ENCODE results near the gene CCSER1. TPM values are rescaled to one million over a fixed set of nuclear protein-coding genes. Genes with fewer than 3 reads are reported as not detected.

The CCSER1 gene
- total and polyA plus RNA-seq, 9 donors = 0.21 to 8.3 (median 3.2) TPM

DNA sequence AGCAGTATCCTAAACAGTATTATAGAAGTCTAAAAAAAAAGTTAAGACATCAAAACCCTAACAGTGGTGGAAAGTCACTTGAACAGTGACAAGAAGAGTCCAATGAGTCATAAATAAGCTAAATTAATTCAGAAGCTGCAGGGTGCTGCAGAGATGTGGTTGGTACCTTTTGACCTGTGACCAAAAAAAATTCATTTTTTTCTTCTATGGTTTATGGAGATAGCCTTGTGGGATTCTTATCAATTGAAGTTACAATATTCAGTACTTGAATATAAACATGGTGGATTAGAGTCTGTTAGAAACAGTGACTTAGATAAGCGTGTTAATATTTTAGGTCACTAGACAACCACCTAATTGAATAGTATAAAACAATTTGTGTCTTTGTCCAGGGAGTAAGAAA, 35.4 kb downstream of the CCSER1 start:
- Histone ChIP-seq H3K4me1 (ENCODE audit: insufficient read depth) (no peaks in the 10 kb centered on the region), H3K4me3 (no peak overlapping the region), H3K27me3 (no peaks in the 10 kb centered on the region), H3K9me3 (no peaks in the 10 kb centered on the region), H3K36me3 (no peaks in the 10 kb centered on the region), H3K27ac (no peak overlapping the region)
- TF ChIP-seq POLR2A (IDR thresholded peaks at IDR 0.05) (no peak), EP300 (IDR thresholded peaks at IDR 0.05) (no peak)
- TF ChIP-seq, protein P1, sequence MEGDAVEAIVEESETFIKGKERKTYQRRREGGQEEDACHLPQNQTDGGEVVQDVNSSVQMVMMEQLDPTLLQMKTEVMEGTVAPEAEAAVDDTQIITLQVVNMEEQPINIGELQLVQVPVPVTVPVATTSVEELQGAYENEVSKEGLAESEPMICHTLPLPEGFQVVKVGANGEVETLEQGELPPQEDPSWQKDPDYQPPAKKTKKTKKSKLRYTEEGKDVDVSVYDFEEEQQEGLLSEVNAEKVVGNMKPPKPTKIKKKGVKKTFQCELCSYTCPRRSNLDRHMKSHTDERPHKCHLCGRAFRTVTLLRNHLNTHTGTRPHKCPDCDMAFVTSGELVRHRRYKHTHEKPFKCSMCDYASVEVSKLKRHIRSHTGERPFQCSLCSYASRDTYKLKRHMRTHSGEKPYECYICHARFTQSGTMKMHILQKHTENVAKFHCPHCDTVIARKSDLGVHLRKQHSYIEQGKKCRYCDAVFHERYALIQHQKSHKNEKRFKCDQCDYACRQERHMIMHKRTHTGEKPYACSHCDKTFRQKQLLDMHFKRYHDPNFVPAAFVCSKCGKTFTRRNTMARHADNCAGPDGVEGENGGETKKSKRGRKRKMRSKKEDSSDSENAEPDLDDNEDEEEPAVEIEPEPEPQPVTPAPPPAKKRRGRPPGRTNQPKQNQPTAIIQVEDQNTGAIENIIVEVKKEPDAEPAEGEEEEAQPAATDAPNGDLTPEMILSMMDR (IDR thresholded peaks at IDR 0.05) = no peak
- intact Hi-C loops (cut with DNase I) = no loop called here
- DNase-seq = no peak
- WGBS, 3 donors = 68 to 80% (median 73%) methylated on average over 1 of the region's 1 CpG

GRCh38 chr4:90163872-90164271, 36.7 kb downstream of the CCSER1 start:
- Histone ChIP-seq H3K27ac (no peak overlapping the region), H3K9me3 (no peaks in the 10 kb centered on the region), H3K36me3 (no peaks in the 10 kb centered on the region), H3K4me1 (ENCODE audit: insufficient read depth) (no peaks in the 10 kb centered on the region), H3K4me3 (no peak overlapping the region), H3K27me3 (no peaks in the 10 kb centered on the region)
- DNase-seq = no peak
- TF ChIP-seq POLR2A (IDR thresholded peaks at IDR 0.05) (no peak), EP300 (IDR thresholded peaks at IDR 0.05) (no peak)
- TF ChIP-seq, protein P1 (IDR thresholded peaks at IDR 0.05) = no peak
- intact Hi-C loops (cut with DNase I) = no loop called here
- 38 to 45% (median 44%) methylated on average over 1 of the region's 1 CpG for WGBS, 3 donors

DNA sequence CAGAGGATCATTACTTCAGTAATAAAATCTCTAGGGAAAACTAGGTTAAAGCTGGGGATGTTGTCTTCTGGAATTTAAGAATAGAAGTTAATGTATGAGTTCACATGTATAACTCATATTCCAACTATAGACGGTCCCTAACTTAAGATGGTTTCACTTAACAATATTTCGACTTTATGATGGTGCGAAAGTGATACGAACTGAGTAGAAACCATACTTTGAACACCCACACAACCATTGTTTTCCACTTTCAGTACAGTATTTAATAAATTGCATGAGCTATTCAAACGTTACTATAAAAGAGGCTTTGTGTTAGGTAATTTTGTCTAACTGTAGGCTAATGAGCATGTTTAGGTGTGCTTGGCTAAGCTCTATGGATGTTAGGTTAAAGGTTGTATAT, 38.7 kb downstream of the CCSER1 start:
- Histone ChIP-seq H3K9me3 (no peaks in the 10 kb centered on the region), H3K27ac (no peak overlapping the region), H3K36me3 (no peaks in the 10 kb centered on the region), H3K4me3 (no peak overlapping the region), H3K27me3 (no peaks in the 10 kb centered on the region), H3K4me1 (ENCODE audit: insufficient read depth) (no peaks in the 10 kb centered on the region)
- intact Hi-C loops (cut with DNase I) = no loop called here
- no peak for DNase-seq
- WGBS, 3 donors = 88 to 92% (median 92%) methylated on average over 5 of the region's 5 CpGs
- no peak for TF ChIP-seq POLR2A (IDR thresholded peaks at IDR 0.05)
- TF ChIP-seq EP300 (IDR thresholded peaks at IDR 0.05) = no peak
- TF ChIP-seq, protein P1 (IDR thresholded peaks at IDR 0.05) = no peak

DNA sequence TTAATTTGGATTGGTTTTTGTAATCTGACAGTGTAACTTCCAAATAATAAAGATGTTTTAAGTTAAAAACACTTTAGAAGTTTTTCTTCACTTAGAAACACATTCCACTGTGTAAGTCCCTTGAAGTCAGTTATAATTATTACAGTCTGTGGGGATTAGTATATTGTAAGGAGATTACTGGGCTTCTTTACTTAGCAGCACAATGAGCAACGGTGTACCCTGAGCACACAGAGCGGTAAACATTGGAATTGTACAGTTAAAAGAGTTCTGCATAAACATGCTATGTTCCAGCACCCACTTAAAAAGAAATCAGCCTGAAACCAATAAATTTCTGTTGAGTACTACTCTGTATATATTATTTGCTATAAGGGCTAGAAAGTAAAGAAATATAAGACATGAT, 44.3 kb downstream of the CCSER1 start:
- TF ChIP-seq, protein P1 (IDR thresholded peaks at IDR 0.05) = no peak
- no peak for TF ChIP-seq EP300 (IDR thresholded peaks at IDR 0.05)
- TF ChIP-seq POLR2A (IDR thresholded peaks at IDR 0.05) = no peak
- Histone ChIP-seq H3K4me3 (no peak overlapping the region), H3K36me3 (no peaks in the 10 kb centered on the region), H3K27me3 (no peaks in the 10 kb centered on the region), H3K4me1 (ENCODE audit: insufficient read depth) (no peaks in the 10 kb centered on the region), H3K27ac (no peak overlapping the region), H3K9me3 (no peaks in the 10 kb centered on the region)
- WGBS, 3 donors = 73 to 83% (median 74%) methylated on average over 2 of the region's 2 CpGs
- no peak for DNase-seq
- intact Hi-C loops (cut with DNase I) = no loop called here

GRCh38 chr4:90174621-90175023, 47.4 kb downstream of the CCSER1 start:
- no peak overlapping the region for H3K27ac ChIP-seq
- no peaks in the 10 kb centered on the region for H3K9me3 ChIP-seq
- H3K4me1 ChIP-seq (ENCODE audit: insufficient read depth) = no peaks in the 10 kb centered on the region
- 78 to 84% (median 83%) methylated on average over 3 of the region's 3 CpGs for WGBS, 3 donors
- H3K4me3 ChIP-seq = no peak overlapping the region
- no peaks in the 10 kb centered on the region for H3K36me3 ChIP-seq
- H3K27me3 ChIP-seq = no peaks in the 10 kb centered on the region
- intact Hi-C loops (cut with DNase I) = no loop called here
- DNase-seq = no peak
- TF ChIP-seq EP300 (IDR thresholded peaks at IDR 0.05) (no peak), POLR2A (IDR thresholded peaks at IDR 0.05) (no peak)
- TF ChIP-seq, protein P1 (IDR thresholded peaks at IDR 0.05) = no peak
